Measurements from ENCODE around the gene TADA2A. TPM values are rescaled to one million over a fixed set of nuclear protein-coding genes. Genes with fewer than 3 reads are reported as not detected.

Gene TADA2A
- 10.9 to 12.9 TPM (median 12.0 TPM) in 5 replicates for total RNA-seq (2022; extraction: Qiagen RNA extraction; ENCODE audit: low read depth)

GRCh38 chr17:37406635-37407461 lies at the start of gene TADA2A, which contains the start of gene ACACA:
TSS of gene TADA2A (plus strand) at chr17:37406886. CDS start at chr17:37411366, 4,480 bp downstream.
TSS of gene ACACA (minus strand) at chr17:37406836. CDS start at chr17:37406299, 537 bp downstream.

GRCh38 chr17:37375706-37376105 lies 31.0 kb upstream of the TADA2A start, which contains the start of gene C17orf78:
TSS of gene C17orf78 (plus strand) at chr17:37375985. CDS start at chr17:37376093, 108 bp downstream.

GRCh38 chr17:37489197-37490001 lies 82.7 kb downstream of the TADA2A start, which contains the start of gene DUSP14:
TSS of gene DUSP14 (plus strand) at chr17:37489891. CDS start at chr17:37512273, 22,382 bp downstream.

Other genes with a start within 250 kb of the TADA2A start
- not detected in 5 replicates for gene C17orf78, start 30.9 kb upstream of the TADA2A start, total RNA-seq (2022; extraction: Qiagen RNA extraction; ENCODE audit: low read depth)
- 42.9 to 53.3 TPM (median 49.0 TPM) in 5 replicates for gene ACACA, start 50 bp upstream of the TADA2A start, total RNA-seq (2022; extraction: Qiagen RNA extraction; ENCODE audit: low read depth)
- 41.9 to 54.5 TPM (median 51.5 TPM) in 5 replicates for gene DUSP14, start 83.0 kb downstream of the TADA2A start, total RNA-seq (2022; extraction: Qiagen RNA extraction; ENCODE audit: low read depth)
- gene SYNRG, start 202.5 kb downstream of the TADA2A start, total RNA-seq (2022; extraction: Qiagen RNA extraction; ENCODE audit: low read depth) = 12.0 to 15.7 TPM (median 13.3 TPM) in 5 replicates
- gene DDX52, start 236.6 kb downstream of the TADA2A start, total RNA-seq (2022; extraction: Qiagen RNA extraction; ENCODE audit: low read depth) = 26.8 to 32.4 TPM (median 30.7 TPM) in 5 replicates

Data from A549 treated with GW870086 at 1 μM for 4 hours (cell line).